ENCODE results near the gene SDCBP2.

DNA sequence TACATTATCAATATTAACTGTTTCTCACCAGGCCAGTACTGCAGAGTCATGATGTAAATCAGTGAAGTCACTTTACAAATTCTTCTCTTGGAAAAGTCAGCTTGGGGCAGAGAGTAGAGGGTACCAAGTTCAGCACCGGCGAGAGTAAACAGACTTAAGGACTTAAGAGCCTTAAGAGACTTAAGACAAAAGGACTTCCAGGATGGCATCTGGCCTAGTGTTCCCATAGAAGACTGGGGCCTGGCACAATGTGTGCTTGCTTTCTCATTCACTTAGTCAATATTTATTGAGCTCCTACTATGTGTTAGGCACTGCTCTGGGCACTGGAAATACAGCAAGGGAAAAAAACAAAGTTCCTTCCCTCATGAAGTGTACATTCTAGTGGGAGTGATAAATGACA lies 64.2 kb downstream of the SDCBP2 start:
- TF ChIP-seq POLR2A (IDR thresholded peaks at IDR 0.05) (no peak), CTCF (IDR thresholded peaks at IDR 0.05) (no peak)
